WTC11 (cell line): ENCODE data around the gene NHERF1. TPM values are rescaled to one million over a fixed set of nuclear protein-coding genes. Genes with fewer than 3 reads are reported as not detected.

Experiments used
- ATAC-seq: fragments of 200-7000 bp; cut with Tn5 transposase; 2 replicates; pipeline ENCODE4 v1.10.0; 2021; ENCODE audit warnings: mild to moderate bottlenecking, moderate library complexity
- CTCF ChIA-PET: fragments of 300-600 bp; sonication (Branson Sonifier 250); formaldehyde crosslinking; loops from one replicate; lab custom pipeline; 2021; ENCODE audit warnings: antibody characterized with exemption; lab: Charles Lee
- POLR2A ChIA-PET: fragments of 350-600 bp; sonication (Branson Sonifier 250); formaldehyde crosslinking; loops from one replicate; lab custom pipeline; 2021; ENCODE audit warnings: antibody characterized with exemption; lab: Charles Lee
- DNase-seq: peaks from one replicate; pipeline ENCODE4 v3.0.0; 2021; ENCODE audit warnings: low spot score
- H3K27ac Mint-ChIP-seq: 2 replicates; pipeline ENCODE4 v1.8.0; 2021; ENCODE audit warnings: mixed read lengths
- H3K27me3 Mint-ChIP-seq: 2 replicates; pipeline ENCODE4 v1.8.0; 2021; ENCODE audit warnings: low read depth, mild to moderate bottlenecking, moderate library complexity, mixed read lengths
- H3K36me3 Mint-ChIP-seq: 2 replicates; pipeline ENCODE4 v1.8.0; 2021; ENCODE audit warnings: mixed read lengths
- H3K4me1 Mint-ChIP-seq: 2 replicates; pipeline ENCODE4 v1.8.0; 2022; ENCODE audit warnings: mixed read lengths
- H3K4me3 Mint-ChIP-seq: 2 replicates; pipeline ENCODE4 v1.8.0; 2021; ENCODE audit warnings: mild to moderate bottlenecking, moderate library complexity, mixed read lengths
- H3K9me3 Mint-ChIP-seq: 2 replicates; pipeline ENCODE4 v1.8.0; 2021; ENCODE audit warnings: mixed read lengths
- ATF3 ChIP-seq: sonication (generic); formaldehyde crosslinking; conservative IDR thresholded peaks from 2 replicates; pipeline ENCODE4 v1.8.1; 2022; ENCODE audit warnings: mild to moderate bottlenecking, missing genetic modification reagents
- ELF4 ChIP-seq: sonication (generic); formaldehyde crosslinking; IDR thresholded peaks from 2 replicates; pipeline ENCODE4 v1.8.1; 2022; ENCODE audit warnings: low read depth, mild to moderate bottlenecking, moderate library complexity, missing genetic modification reagents
- ETV6 ChIP-seq: sonication (generic); formaldehyde crosslinking; IDR thresholded peaks from 2 replicates; pipeline ENCODE4 v1.8.1; 2022; ENCODE audit warnings: mild to moderate bottlenecking, missing genetic modification reagents
- FOXJ3 ChIP-seq: sonication (generic); formaldehyde crosslinking; IDR thresholded peaks from 2 replicates; pipeline ENCODE4 v1.9.0; 2021; ENCODE audit warnings: missing genetic modification reagents, mild to moderate bottlenecking, borderline replicate concordance
- GRHL2 ChIP-seq: fragments of 250-450 bp; sonication (Bioruptor Pico); IDR thresholded peaks from 2 replicates; pipeline ENCODE4 v1.8.0; 2022; ENCODE audit warnings: mild to moderate bottlenecking, moderate library complexity; ENCODE audit not compliant: insufficient replicate concordance, severe bottlenecking
- JUN ChIP-seq: sonication (generic); formaldehyde crosslinking; IDR thresholded peaks from 2 replicates; pipeline ENCODE4 v1.8.0; 2023; ENCODE audit warnings: mild to moderate bottlenecking, missing genetic modification reagents
- MLX ChIP-seq: sonication (generic); formaldehyde crosslinking; IDR thresholded peaks from 2 replicates; pipeline ENCODE4 v1.8.1; 2023; ENCODE audit warnings: mild to moderate bottlenecking, missing genetic modification reagents, moderate library complexity
- NR1H2 ChIP-seq: sonication (generic); formaldehyde crosslinking; IDR thresholded peaks from 2 replicates; pipeline ENCODE4 v1.9.0; 2021; ENCODE audit warnings: mild to moderate bottlenecking, moderate library complexity, missing genetic modification reagents
- PREB ChIP-seq: sonication (generic); formaldehyde crosslinking; IDR thresholded peaks from 2 replicates; pipeline ENCODE4 v1.8.1; 2022; ENCODE audit warnings: mild to moderate bottlenecking, missing genetic modification reagents, moderate library complexity, borderline replicate concordance
- SMAD3 ChIP-seq: sonication (generic); formaldehyde crosslinking; IDR thresholded peaks from 2 replicates; pipeline ENCODE4 v1.8.0; 2022; ENCODE audit warnings: missing genetic modification reagents, mild to moderate bottlenecking, borderline replicate concordance
- SMAD4 ChIP-seq: sonication (generic); formaldehyde crosslinking; IDR thresholded peaks from 2 replicates; pipeline ENCODE4 v1.8.0; 2022; ENCODE audit warnings: mild to moderate bottlenecking, missing genetic modification reagents
- ZNF219 ChIP-seq: sonication (generic); formaldehyde crosslinking; IDR thresholded peaks from 2 replicates; pipeline ENCODE4 v1.8.0; 2023; ENCODE audit warnings: missing genetic modification reagents, mild to moderate bottlenecking, borderline replicate concordance
- ZNF232 ChIP-seq: sonication (generic); formaldehyde crosslinking; IDR thresholded peaks from 2 replicates; pipeline ENCODE4 v1.8.0; 2022; ENCODE audit warnings: mild to moderate bottlenecking, missing genetic modification reagents
- ZNF532 ChIP-seq: fragments of 250-450 bp; sonication (Bioruptor Pico); IDR thresholded peaks from 2 replicates; pipeline ENCODE4 v1.9.0; 2021; ENCODE audit warnings: mild to moderate bottlenecking, borderline replicate concordance
- total RNA-seq: library from RNA; stranded (reverse); gene quantifications from 3 replicates; pipeline ENCODE4 v1.2.3, GENCODE V29; 2021
- TF ChIP-seq, protein P1 (sequence below): fragments of 250-450 bp; sonication (Bioruptor Pico); IDR thresholded peaks from 2 replicates; pipeline ENCODE4 v1.9.0; 2021; ENCODE audit warnings: moderate library complexity, mild to moderate bottlenecking, inconsistent platforms, borderline replicate concordance
- TF ChIP-seq, protein P2 (sequence below): sonication (generic); formaldehyde crosslinking; IDR thresholded peaks from 2 replicates; pipeline ENCODE4 v1.8.0; 2022; ENCODE audit warnings: mild to moderate bottlenecking, missing genetic modification reagents
- TF ChIP-seq, protein P3 (sequence below): sonication (generic); formaldehyde crosslinking; IDR thresholded peaks from 2 replicates; pipeline ENCODE4 v1.8.1; 2023; ENCODE audit warnings: mild to moderate bottlenecking, moderate library complexity, missing genetic modification reagents
- TF ChIP-seq, protein P4 (sequence below): sonication (generic); formaldehyde crosslinking; IDR thresholded peaks from 2 replicates; pipeline ENCODE4 v1.8.1; 2023; ENCODE audit warnings: mild to moderate bottlenecking, missing genetic modification reagents, borderline replicate concordance
- TF ChIP-seq, protein P5 (sequence below): sonication (generic); formaldehyde crosslinking; IDR thresholded peaks from 2 replicates; pipeline ENCODE4 v1.8.1; 2023; ENCODE audit warnings: mild to moderate bottlenecking, missing genetic modification reagents
- TF ChIP-seq, protein P6 (sequence below): sonication (generic); formaldehyde crosslinking; IDR thresholded peaks from 2 replicates; pipeline ENCODE4 v1.8.1; 2022; ENCODE audit warnings: low read depth, mild to moderate bottlenecking, moderate library complexity, missing genetic modification reagents, borderline replicate concordance

The NHERF1 gene
- total RNA-seq, 1 experiment from 2014 or later: 111 TPM

DNA sequence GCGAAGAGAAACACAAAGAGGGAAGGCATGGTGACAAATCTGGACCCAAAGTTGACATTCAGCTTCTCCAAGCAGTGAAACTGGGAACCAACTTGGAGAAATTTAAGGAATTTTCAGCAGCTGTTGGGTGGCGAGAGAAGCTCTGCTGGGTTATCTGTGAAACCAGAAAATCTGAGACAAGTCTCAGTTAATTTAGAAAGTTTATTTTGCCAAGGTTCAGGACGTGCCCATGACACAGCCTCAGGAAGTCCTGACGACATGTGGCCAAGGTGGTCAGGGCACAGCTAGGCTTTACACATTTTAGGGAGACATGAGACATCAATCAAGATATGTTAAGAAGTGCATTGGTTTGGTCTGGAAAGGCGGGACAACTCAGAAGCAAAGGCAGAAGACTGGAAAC is 24.5 kb upstream of the NHERF1 start:
- CTCF ChIA-PET: interaction anchor here (1.1 kb wide), 1 partner anchor 67 kb away, joined by 5 read pairs; no protein-coding TSS in a partner anchor
- no peak for ATAC-seq
- Mint-ChIP-seq H3K27me3 (peaks cover 11% of the 10 kb centered on the region; the same call in 1 of the 2 replicates), H3K9me3 (no peaks in the 10 kb centered on the region), H3K36me3 (no peaks in the 10 kb centered on the region), H3K4me1 (no peaks in the 10 kb centered on the region), H3K27ac (no peak overlapping the region), H3K4me3 (no peak overlapping the region)
- POLR2A ChIA-PET: no interaction called here
- no peak for DNase-seq
- TF ChIP-seq SMAD4 (CRISPR knock-in tag) (no peak), ETV6 (CRISPR knock-in tag) (no peak), FOXJ3 (CRISPR knock-in tag) (no peak), SMAD3 (CRISPR knock-in tag) (no peak), ELF4 (no peak), MLX (CRISPR knock-in tag) (no peak), NR1H2 (no peak), ATF3 (no peak), ZNF219 (CRISPR knock-in tag) (no peak), JUN (CRISPR knock-in tag) (no peak), GRHL2 (no peak), ZNF232 (CRISPR knock-in tag) (no peak), ZNF532 (CRISPR knock-in tag) (no peak), PREB (CRISPR knock-in tag) (no peak)
- TF ChIP-seq, protein P1, sequence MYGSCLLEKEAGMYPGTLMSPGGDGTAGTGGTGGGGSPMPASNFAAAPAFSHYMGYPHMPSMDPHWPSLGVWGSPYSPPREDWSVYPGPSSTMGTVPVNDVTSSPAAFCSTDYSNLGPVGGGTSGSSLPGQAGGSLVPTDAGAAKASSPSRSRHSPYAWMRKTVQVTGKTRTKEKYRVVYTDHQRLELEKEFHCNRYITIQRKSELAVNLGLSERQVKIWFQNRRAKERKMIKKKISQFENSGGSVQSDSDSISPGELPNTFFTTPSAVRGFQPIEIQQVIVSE (CRISPR knock-in tag): no peak
- TF ChIP-seq, protein P2, sequence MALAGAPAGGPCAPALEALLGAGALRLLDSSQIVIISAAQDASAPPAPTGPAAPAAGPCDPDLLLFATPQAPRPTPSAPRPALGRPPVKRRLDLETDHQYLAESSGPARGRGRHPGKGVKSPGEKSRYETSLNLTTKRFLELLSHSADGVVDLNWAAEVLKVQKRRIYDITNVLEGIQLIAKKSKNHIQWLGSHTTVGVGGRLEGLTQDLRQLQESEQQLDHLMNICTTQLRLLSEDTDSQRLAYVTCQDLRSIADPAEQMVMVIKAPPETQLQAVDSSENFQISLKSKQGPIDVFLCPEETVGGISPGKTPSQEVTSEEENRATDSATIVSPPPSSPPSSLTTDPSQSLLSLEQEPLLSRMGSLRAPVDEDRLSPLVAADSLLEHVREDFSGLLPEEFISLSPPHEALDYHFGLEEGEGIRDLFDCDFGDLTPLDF (CRISPR knock-in tag): no peak
- TF ChIP-seq, protein P3, sequence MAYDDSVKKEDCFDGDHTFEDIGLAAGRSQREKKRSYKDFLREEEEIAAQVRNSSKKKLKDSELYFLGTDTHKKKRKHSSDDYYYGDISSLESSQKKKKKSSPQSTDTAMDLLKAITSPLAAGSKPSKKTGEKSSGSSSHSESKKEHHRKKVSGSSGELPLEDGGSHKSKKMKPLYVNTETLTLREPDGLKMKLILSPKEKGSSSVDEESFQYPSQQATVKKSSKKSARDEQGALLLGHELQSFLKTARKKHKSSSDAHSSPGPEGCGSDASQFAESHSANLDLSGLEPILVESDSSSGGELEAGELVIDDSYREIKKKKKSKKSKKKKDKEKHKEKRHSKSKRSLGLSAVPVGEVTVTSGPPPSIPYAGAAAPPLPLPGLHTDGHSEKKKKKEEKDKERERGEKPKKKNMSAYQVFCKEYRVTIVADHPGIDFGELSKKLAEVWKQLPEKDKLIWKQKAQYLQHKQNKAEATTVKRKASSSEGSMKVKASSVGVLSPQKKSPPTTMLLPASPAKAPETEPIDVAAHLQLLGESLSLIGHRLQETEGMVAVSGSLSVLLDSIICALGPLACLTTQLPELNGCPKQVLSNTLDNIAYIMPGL: no peak
- TF ChIP-seq, protein P4, sequence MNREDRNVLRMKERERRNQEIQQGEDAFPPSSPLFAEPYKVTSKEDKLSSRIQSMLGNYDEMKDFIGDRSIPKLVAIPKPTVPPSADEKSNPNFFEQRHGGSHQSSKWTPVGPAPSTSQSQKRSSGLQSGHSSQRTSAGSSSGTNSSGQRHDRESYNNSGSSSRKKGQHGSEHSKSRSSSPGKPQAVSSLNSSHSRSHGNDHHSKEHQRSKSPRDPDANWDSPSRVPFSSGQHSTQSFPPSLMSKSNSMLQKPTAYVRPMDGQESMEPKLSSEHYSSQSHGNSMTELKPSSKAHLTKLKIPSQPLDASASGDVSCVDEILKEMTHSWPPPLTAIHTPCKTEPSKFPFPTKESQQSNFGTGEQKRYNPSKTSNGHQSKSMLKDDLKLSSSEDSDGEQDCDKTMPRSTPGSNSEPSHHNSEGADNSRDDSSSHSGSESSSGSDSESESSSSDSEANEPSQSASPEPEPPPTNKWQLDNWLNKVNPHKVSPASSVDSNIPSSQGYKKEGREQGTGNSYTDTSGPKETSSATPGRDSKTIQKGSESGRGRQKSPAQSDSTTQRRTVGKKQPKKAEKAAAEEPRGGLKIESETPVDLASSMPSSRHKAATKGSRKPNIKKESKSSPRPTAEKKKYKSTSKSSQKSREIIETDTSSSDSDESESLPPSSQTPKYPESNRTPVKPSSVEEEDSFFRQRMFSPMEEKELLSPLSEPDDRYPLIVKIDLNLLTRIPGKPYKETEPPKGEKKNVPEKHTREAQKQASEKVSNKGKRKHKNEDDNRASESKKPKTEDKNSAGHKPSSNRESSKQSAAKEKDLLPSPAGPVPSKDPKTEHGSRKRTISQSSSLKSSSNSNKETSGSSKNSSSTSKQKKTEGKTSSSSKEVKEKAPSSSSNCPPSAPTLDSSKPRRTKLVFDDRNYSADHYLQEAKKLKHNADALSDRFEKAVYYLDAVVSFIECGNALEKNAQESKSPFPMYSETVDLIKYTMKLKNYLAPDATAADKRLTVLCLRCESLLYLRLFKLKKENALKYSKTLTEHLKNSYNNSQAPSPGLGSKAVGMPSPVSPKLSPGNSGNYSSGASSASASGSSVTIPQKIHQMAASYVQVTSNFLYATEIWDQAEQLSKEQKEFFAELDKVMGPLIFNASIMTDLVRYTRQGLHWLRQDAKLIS: no peak
- TF ChIP-seq, protein P5, sequence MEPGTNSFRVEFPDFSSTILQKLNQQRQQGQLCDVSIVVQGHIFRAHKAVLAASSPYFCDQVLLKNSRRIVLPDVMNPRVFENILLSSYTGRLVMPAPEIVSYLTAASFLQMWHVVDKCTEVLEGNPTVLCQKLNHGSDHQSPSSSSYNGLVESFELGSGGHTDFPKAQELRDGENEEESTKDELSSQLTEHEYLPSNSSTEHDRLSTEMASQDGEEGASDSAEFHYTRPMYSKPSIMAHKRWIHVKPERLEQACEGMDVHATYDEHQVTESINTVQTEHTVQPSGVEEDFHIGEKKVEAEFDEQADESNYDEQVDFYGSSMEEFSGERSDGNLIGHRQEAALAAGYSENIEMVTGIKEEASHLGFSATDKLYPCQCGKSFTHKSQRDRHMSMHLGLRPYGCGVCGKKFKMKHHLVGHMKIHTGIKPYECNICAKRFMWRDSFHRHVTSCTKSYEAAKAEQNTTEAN (CRISPR knock-in tag): no peak
- TF ChIP-seq, protein P6, sequence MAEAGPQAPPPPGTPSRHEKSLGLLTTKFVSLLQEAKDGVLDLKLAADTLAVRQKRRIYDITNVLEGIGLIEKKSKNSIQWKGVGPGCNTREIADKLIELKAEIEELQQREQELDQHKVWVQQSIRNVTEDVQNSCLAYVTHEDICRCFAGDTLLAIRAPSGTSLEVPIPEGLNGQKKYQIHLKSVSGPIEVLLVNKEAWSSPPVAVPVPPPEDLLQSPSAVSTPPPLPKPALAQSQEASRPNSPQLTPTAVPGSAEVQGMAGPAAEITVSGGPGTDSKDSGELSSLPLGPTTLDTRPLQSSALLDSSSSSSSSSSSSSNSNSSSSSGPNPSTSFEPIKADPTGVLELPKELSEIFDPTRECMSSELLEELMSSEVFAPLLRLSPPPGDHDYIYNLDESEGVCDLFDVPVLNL (CRISPR knock-in tag): no peak
